CD4-positive, alpha-beta T cell treated with Interleukin-12 subunit alpha and Interleukin-12 subunit beta, for 1 hour (primary cell): ENCODE measurements around the gene HP.
"Not testable (repeated sequence)": the region's sequence is repeated elsewhere in the genome, so short reads cannot be mapped to it uniquely, and the experiment has no call there.

Experiments
- DNase-seq: peaks from one replicate; pipeline ENCODE4 v3.0.0-alpha.2; 2020

HP gene

DNA sequence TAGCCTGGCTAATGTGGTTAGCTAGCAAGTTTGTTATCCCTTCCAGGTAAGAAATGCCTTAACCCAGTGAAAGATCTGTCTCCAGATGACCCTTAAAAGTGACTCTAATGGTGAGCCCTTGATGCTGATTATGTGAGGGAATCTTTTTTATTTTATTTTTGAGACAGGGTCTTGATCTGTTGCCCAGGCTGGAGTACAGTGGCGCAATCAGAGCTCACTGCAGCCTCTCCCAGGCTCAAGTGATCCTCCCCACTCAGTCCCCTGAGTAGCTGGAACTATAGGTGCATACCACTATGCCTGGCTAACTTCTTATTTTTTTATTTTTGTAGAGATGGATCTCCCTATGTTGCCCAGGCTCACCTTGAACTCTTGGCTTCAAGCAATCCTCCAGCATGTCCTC is 10.8 kb upstream of the HP start:
- no peak for DNase-seq

DNA sequence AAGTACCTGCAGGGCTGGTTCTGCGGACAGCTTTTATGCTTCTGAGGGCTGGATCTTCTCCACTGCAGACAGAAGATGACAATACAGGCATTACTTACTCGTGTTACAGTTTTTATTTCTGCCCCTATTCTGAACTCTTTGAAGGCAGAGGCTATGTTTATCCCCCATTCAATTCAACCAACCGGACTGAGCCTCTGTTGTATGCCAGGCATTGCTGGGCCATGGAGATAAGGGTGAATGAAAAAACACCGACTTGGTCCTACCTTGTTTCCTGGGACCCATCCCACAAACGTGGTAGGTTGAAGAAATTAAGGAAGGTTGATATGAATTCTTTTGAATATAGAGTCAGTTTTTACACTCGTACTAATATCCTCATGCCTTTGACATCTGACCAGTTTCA is 10.0 kb upstream of the HP start:
- no peak for DNase-seq

DNA sequence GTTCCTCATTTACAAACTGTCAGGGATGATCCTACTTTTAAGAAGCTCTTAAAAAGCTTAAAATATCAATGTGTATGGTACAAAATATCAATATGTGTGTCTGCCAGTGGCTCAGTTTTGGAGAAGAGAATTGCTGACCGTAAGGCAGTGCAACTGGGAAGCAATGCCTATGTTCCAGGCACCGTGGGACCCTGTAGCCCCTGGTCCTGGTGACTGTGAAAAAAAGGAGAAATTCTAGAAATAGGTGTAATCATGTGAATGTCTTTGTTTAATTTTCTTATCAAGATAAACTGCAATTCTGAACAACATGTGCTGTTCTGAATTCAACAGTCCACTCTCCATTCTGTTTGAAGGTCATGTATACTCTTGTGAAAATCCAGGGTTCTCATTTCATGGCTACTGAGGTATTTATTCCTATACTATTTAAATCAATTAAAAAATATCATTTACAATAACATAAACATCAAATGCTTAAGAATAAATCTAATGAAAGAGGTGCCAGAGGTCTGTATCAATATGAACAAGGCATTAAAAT is 9.4 kb upstream of the HP start:
- DNase-seq = no peak

DNA sequence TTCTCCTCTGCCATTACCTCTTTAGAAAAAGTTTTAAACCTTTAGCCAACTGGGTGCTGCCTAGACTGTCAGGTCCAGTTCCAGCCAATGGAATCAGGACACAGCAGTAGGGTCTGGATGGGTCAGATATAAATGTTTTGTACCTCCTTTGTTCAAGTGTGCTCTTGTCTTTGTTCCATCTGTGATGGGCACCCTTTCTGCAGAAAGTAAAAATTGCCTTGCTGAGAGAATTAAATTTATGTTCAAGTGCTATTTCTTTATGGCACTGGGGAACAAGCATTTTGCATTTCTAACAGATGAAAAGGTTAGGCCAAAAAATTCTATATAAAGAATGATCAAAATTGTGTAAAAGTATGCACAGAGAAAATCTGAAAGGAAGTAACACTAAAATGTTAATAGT is 5.2 kb upstream of the HP start:
- DNase-seq = no peak

DNA sequence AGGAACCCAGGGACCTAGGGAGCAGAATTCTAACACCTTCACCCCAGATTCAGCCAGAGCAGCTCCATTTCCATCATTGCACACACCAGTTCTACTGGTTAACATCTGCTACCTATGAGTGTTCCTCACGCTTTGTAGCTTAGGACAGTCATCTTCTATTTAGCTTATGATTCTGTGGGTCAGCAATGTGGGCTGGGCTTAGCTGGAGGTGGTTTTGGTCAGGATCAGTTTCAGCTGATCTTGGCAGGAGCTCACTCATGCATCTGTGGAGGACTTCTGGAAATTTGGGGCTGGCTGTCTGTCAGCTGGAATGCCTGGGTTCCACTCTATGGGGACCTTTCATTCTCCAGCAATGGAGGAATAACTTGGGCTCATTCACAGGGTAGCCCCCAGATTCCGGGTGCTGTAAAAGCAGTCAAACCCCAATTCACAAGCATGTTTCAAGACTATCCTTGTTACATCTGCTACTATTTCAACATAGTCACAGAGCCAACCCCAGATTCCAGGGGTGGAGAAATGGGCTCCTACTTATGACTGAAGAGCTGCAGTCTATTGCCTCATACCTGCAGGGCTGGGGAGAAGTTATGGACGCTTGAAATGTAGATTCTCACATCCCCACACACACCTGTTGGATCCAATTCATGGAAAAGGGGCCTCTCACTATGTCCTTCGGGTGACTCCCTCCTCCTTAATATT is 3.4 kb upstream of the HP start:
- DNase-seq = no peak

DNA sequence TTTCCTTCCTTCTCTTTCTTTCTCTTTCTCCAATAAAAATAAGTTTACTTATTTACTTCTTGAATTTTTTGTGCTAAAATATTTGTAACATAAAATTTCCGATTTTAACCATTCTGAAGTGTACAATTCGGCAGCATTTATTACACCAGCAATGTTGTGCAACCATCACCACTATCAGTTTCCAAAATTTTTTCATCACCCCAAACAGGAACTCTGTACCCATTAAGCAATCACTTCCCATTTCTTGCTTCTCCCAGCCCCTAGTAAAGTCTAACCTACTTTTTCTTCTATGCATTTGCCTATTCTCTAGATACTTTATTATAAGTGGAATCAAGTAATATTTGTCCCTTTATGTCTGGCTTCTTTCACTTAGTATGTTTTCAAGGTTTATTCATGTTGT is 2.5 kb upstream of the HP start:
- DNase-seq = no peak

DNA sequence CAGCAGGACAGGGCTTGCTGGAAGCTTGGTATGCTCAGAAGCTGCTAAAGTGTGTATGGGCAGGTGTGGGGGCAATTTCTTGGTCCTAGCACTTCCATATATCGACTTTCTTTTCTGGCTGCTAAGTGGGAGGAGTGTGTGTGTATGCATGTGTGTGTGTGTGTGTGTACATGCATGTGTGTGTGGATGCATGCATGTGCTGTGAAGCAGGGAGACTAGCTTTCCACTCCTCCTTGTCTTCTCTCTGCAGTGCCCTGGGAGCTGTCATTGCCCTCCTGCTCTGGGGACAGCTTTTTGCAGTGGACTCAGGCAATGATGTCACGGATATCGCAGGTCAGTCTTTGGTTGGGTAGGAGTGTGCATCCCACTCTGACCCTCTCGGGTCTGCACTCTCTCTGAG is 1.6 kb downstream of the HP start:
- DNase-seq = no peak

DNA sequence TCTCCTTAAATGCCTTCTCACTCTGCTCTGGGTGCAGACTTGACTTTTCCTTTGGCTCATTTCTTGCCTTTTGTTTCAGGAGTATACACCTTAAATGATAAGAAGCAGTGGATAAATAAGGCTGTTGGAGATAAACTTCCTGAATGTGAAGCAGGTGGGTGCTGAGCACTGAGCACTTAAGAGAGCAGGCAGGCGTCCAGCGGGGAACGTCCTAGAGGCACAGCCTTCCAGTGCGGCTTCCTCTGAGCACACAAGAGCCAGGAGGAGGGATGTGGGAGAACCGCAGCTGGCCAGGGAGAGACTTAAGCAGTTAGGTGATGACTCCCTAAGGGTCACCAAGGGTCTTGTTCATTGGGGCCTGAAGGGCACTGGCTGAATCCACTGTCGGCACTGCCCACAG is 3.0 kb downstream of the HP start:
- DNase-seq = not testable (repeated sequence)

DNA sequence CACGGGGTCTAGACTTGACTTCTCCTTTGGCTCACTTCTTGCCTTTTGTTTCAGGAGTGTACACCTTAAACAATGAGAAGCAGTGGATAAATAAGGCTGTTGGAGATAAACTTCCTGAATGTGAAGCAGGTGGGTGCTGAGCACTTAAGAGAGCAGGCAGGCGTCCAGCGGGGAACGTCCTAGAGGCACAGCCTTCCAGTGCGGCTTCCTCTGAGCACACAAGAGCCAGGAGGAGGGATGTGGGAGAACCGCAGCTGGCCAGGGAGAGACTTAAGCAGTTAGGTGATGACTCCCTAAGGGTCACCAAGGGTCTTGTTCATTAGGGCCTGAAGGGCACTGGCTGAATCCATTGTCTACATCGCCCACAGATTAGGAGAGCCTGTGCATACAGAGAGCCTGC is 4.8 kb downstream of the HP start:
- not testable (repeated sequence) for DNase-seq

DNA sequence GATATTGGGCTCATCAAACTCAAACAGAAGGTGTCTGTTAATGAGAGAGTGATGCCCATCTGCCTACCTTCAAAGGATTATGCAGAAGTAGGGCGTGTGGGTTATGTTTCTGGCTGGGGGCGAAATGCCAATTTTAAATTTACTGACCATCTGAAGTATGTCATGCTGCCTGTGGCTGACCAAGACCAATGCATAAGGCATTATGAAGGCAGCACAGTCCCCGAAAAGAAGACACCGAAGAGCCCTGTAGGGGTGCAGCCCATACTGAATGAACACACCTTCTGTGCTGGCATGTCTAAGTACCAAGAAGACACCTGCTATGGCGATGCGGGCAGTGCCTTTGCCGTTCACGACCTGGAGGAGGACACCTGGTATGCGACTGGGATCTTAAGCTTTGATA is 6.1 kb downstream of the HP start:
- DNase-seq = no peak

DNA sequence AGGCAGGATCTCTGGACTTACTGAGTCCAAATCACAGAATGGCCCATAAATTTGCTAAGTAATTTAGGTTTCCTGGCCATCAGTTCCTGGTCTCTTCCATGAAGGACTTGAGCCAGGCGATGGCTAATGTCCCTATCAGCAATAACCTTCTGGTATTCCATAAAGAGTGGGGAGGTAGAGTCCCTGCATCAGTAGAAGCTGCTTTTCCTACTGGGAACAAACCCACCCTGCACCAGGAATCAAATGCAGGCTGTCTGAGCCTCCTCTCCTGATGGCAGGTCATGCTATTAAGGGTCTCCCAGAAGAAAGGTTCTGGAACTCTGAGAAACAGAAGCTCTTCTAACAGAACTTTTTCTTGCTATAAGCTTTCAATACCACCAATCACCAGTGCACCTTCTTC is 7.3 kb downstream of the HP start:
- DNase-seq = no peak

DNA sequence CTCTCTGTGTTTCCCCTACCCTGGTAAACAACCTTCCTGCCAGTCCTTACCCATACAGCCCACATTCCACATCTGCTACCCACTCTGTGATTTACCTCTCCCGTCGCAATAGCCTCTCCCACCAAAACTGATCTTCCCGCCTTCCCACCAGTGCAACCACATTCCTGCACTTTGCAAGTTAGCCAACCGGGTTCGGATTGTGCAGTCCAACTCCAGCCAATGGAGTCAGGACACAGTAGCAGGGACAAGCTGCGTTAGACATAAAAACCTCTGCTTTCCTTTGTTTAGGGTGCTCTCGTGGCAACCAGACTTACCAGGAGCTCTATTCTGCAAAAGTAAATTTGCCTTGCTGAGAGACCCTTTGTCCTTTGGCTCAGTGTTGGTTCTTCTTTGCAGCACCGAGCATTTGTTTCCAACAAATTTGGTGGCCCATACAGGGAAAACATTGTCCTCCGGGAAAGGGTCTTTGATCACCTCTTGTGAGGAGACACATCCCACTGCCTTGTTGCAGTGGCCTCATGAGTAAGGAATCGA is 10.1 kb downstream of the HP start:
- DNase-seq = no peak

DNA sequence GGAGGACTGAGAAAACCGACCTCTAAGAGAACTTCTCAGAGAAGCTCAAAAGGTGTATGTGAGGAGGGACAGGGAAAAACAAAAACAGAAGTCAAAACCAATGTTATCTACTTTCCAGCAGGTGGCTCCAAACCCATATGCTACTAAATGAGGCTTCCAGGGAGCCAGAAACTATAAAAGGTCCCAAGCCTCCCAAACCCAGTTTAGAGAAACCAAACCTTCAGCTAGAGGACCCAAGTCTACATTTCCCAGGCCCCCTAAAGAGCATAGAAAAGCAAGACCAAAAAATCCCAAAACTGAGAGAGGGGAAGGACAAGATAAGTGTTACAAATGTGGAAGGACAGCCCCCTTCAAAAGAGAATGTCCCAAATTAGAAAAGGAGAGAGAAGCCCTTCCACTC is 12.4 kb downstream of the HP start:
- DNase-seq = peak; percentile 23

DNA sequence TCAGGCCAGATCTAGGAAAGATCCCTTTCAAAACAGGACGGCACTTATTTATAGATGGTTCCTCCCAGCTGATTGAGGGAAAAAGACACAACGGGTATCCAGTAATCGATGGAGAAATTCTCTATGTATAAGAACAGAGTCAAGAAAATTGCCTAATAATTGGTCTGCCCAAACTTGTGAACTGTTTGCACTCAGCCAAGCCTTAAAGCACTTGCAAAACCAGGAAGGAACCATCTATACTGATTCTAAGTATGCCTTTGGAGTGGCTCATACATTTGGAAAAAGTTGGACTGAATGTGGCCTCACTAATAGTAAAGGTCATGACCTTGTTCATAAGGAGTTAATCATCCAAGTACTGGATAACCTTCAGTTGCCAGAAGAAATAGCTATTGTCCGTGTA is 14.6 kb downstream of the HP start:
- no peak for DNase-seq

DNA sequence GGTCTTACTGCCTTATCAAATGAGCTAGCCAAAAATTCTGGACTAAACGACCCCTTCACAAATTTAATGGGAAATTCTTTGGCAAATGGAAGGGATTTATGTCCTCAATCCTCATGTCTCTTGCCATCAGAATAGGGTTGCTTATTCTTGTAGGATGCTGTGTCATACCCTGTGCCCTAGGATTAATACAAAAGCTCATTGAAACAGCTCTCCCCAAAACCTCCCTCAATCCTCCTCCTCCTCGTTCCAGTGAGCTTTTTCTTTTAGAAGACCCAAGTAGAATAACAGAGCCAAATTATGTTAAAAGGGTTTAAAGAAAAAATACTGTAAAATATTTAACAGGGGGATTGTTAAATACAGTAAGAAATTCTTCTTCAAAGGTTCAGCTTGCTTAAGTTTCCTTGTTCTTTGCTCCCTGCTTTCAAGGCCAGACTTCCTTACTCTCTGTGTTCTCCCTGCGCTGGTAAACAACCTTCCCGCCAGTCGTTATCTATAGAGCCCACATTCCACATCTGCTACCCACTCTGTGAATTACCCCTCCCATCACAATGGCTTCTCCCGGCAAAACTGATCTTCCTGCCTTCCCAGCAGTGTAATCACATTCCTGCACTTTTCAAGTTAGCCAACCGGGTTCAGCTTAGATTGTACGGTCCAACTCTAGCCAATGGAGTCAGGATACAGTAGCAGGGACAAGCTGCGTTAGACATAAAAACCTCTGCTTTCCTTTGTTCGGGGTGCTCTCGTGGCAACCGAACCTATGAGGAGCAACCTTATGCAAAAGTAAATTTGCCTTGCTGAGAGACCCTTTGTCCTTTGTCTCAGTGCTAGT is 18.4 kb downstream of the HP start:
- DNase-seq = no peak

DNA sequence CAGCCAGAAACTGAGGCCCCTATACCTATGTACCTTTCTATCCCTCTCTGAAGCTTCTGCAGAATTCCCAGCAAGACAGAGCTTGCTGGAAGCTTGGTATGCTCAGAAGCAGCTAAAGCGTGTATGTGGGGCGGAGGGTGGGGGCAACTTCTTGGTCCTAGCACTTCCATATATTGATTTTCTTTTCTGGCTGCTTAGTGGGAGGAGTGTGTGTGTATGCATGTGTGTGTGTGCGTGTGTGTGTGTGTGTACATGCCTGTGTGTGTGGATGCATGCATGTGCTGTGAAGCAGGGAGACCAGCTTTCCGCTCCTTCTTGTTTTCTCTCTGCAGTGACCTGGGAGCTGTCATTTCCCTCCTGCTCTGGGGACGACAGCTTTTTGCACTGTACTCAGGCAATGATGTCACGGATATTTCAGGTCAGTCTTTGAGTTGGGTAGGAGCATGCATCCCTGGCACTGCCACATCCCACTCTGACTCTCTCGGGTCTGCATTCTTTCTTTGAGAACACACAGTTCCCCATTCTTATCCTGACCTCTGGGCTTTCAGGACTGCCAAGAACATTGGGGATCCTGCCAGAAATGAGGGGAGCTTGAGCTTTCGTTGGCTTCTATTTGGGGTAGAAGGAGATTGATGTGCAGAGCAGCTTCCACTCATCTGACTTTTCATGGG is 19.4 kb downstream of the HP start:
- no peak for DNase-seq

DNA sequence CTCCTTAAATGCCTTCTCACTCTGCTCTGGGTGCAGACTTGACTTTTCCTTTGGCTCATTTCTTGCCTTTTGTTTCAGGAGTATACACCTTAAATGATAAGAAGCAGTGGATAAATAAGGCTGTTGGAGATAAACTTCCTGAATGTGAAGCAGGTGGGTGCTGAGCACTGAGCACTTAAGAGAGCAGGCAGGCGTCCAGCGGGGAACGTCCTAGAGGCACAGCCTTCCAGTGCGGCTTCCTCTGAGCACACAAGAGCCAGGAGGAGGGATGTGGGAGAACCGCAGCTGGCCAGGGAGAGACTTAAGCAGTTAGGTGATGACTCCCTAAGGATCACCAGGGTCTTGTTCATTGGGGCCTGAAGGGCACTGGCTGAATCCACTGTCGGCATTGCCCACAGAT is 20.8 kb downstream of the HP start:
- DNase-seq = not testable (repeated sequence)

DNA sequence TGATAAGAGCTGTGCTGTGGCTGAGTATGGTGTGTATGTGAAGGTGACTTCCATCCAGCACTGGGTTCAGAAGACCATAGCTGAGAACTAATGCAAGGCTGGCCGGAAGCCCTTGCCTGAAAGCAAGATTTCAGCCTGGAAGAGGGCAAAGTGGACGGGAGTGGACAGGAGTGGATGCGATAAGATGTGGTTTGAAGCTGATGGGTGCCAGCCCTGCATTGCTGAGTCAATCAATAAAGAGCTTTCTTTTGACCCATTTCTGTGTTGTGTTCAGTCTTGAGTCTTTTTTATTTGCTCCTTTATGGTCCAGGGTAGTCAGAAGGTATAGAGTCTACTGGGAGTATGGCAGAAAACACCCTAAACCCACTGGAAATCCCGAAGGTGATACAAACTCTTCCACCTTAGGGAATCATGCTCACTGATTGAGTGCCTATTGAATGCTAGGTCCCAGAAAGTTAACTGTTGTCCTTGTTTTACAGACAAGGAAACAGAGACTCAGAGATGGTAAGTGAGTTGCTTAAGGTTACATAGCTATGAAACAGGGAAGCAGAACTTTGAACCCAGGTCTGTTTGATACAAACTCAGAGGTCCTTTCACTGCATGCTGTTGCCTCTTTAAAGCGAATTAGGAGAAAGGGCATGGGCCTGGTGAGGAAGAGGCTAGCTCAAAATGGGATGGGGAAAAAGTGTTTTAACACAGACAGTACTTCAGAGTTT is 22.8 kb downstream of the HP start:
- not testable (repeated sequence) for DNase-seq

DNA sequence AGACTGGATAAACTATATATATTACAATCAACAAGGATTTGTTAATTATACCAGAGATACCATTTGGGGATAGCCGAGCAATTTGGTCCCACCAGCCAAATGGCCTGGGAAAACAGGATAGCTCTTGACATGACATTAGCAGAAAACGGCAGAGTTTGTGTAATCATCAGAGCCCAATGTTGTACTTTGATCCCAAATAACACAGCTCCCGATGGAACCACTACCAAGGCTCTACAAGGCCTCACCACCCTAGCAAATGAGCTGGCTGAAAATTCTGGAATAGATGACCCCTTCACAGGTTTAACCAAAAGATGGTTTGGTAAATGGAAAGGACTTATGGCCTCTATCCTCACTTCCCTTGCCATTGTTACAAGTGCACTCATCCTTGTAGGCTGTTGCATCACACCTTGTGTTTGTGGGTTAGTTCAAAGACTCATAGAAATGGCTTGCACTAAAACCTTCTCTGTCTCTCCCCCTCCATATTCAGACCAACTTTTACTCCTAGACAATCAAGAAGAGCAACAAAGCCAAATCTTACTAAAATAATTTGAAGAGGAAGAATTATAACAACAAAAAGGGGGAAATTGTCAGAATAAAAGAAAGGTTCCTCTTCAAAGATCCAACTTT is 29.6 kb downstream of the HP start:
- DNase-seq = no peak

DNA sequence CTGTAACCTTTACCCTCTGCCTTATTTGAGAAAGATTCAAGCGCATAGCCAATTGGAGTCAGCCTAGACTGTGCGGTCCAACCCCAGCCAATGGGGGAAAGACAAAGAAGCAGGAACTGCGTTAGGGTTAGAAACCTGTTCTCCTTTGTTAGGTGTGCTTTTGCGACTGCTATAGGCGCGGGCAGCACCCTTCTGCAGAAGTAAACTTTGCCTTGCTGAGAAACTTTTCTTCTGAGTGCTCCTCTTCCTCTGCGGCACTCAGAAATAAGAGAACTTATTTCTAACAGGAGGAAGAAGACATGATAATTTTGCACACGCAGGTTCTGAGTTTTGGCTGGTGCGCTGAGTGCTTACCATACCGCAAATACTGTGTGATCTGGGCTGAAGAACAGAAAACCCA is 30.1 kb downstream of the HP start:
- no peak for DNase-seq

DNA sequence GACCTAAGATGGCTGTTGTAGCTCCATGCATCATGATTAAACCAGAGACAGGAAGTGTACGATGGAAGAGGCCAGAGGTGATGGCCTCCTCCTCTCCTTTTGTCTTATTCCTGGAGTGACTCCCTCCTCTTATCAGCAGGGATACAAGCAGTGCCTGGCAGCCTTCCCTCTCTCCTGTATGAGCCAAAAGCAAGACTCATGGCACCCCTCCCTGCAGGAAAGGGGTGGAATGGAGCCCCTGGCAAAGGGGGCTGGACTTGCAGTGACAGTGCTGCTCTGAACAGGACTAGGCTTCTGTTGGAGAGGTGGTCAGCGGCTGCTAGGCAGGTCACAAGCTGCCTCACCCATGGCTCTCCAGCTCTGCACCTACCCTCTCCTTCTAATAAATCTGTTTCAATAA is 30.7 kb downstream of the HP start:
- DNase-seq = no peak

DNA sequence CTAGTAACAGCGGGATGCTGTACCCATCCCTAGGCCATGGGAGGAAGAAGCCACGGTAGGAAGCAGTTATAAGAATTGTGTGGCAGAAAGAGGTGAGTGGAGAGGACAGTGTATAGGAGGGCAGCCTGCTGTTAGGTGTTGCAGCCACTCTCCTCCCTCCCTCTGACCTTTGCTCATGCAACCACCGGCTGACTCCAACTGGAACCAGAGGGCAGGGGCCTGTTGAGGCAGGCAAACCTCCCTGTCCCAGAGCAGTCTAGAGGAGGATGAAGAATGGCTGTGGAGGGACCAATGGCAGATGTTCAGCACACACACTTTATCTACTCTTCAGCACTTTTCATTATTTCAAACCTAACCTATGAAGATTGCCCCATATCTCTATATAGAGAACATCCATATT is 36.9 kb downstream of the HP start:
- no peak for DNase-seq
